Suprapubic skin (tissue), 4 donors: ENCODE measurements around the gene TECPR2.

Experiments used
- EP300 ChIP-seq: sonication (generic); formaldehyde crosslinking; IDR thresholded peaks from one replicate; pipeline ENCODE4 v1.6.1; 2017; ENCODE audit warnings: antibody characterized with exemption
- POLR2A ChIP-seq, 2 donors: fragments of 450-650 bp; IDR thresholded peaks; one replicate each; pipeline ENCODE4 v1.6.1; 2017; ENCODE audit warnings: antibody characterized with exemption in 2 of 2, mild to moderate bottlenecking in 2 of 2, moderate library complexity in 2 of 2
- POLR2AphosphoS5 ChIP-seq, 3 donors: sonication (generic); formaldehyde crosslinking; IDR thresholded peaks; one replicate each; pipeline ENCODE4 v1.6.1; 2017; ENCODE audit warnings: antibody characterized with exemption in 3 of 3
- TF ChIP-seq, protein P1 (sequence below), 2 donors: fragments of 200-600 bp in 1 of 2; fragments of 450-650 bp in 1 of 2; sonication (generic) in 1 of 2; IDR thresholded peaks; one replicate each; pipeline ENCODE4 v1.5.1; 2016 to 2019; ENCODE audit warnings: antibody characterized with exemption in 2 of 2, mild to moderate bottlenecking in 1 of 2, moderate library complexity in 1 of 2

DNA sequence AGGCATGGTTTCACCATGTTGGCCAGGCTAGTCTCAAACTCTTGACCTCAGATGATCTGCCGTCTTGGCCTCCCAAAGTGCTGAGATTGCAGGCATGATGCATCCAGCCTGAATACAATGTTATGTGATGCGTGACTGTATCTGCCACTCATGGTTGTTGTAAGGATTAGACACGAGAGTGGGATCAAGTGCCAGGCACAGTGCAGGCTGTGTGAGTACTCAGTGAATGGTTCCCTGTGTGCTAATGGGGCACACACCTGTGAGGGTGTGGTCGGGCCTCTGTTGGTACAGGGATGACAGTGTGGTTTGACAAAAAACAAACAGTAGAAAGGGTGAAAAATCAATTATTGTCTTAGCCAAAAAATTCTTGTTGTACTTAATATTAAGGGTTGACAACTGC is 61.8 kb downstream of the TECPR2 start:
- TF ChIP-seq, protein P1, sequence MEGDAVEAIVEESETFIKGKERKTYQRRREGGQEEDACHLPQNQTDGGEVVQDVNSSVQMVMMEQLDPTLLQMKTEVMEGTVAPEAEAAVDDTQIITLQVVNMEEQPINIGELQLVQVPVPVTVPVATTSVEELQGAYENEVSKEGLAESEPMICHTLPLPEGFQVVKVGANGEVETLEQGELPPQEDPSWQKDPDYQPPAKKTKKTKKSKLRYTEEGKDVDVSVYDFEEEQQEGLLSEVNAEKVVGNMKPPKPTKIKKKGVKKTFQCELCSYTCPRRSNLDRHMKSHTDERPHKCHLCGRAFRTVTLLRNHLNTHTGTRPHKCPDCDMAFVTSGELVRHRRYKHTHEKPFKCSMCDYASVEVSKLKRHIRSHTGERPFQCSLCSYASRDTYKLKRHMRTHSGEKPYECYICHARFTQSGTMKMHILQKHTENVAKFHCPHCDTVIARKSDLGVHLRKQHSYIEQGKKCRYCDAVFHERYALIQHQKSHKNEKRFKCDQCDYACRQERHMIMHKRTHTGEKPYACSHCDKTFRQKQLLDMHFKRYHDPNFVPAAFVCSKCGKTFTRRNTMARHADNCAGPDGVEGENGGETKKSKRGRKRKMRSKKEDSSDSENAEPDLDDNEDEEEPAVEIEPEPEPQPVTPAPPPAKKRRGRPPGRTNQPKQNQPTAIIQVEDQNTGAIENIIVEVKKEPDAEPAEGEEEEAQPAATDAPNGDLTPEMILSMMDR (IDR thresholded peaks at IDR 0.05), result no peak
- TF ChIP-seq POLR2A (IDR thresholded peaks at IDR 0.05) (no peak), EP300 (no peak), POLR2AphosphoS5 (IDR thresholded peaks at IDR 0.05) (no peak)
